Lower leg skin (tissue), 3 donors: ENCODE results near the gene PRCC.

ENCODE experiments used
- CTCF ChIP-seq, 3 donors: fragments of 450-650 bp; IDR thresholded peaks; one replicate each; pipeline ENCODE4 v1.5.1; 2016; ENCODE audit warnings: antibody characterized with exemption in 3 of 3, mild to moderate bottlenecking in 3 of 3, moderate library complexity in 2 of 3
- POLR2A ChIP-seq, 2 donors: fragments of 450-650 bp; IDR thresholded peaks; one replicate each; pipeline ENCODE4 v1.6.1; 2016 to 2017; ENCODE audit warnings: antibody characterized with exemption in 2 of 2, mild to moderate bottlenecking in 1 of 2, moderate library complexity in 1 of 2

- TF ChIP-seq CTCF (IDR thresholded peaks at IDR 0.05) = no peak
- no peak for TF ChIP-seq POLR2A (IDR thresholded peaks at IDR 0.05)
These were observed 71.6 kb downstream of the PRCC start for GRCh38 chr1:156838972-156839371.
